HG02870 (cell line): Measurements from ENCODE around the gene CGREF1.
A peak's percentile ranks its signal among the peaks of the same experiment; 100 is the strongest.

Experiments
- ATAC-seq: cut with Tn5 transposase; IDR thresholded peaks from one replicate; pipeline ENCODE4 v1.9.1; 2021; ENCODE audit warnings: mild to moderate bottlenecking, moderate library complexity; ENCODE audit not compliant: unreplicated experiment

The CGREF1 gene

GRCh38 chr2:27118525-27119329 is at the start of gene CGREF1:
Gene CGREF1 (minus strand): TSS chr2:27119128. CDS start chr2:27104366, 14,762 bp downstream.
- ATAC-seq = no peak

DNA sequence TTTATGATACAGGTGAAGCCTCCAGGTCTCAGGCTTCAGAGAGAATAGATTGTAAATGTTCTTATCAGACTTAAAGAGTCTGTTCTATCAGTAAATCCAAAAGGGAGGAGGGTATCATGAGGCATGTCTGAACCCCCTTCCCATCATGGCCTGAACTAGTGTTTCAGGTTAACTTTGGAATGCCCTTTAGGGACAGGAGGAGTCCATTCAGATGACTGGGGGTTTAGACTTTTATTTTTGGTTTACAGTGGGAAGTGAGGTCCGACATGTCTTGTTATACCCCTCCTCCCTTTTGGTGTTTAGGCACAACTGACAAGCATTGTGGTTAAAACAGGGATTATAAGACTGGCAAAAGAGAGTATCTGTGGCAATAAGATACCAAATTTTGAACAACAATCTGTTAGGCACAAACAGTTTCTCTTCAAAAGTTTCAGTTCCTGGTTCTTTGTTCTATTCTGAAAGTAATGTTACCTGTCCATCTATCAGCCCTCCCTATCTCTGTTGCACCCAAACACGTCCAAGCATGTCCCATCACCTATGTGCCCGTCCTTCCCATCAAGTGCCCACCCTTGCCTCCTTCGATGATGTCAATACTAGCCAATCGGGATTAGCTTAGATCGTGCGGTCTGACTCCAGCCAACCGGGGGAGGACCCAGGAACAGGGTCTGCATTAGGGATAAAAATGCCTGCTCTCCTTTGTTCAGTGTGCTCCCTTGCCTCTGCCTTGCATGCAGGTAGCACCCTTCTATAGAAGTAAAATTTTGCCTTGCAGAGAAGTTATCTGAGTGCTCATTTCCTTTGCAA is 46.2 kb upstream of the CGREF1 start:
- peak; percentile 44 for ATAC-seq

GRCh38 chr2:27162151-27163121 is 43.5 kb upstream of the CGREF1 start:
- no peak for ATAC-seq

GRCh38 chr2:27160191-27160590 is 41.3 kb upstream of the CGREF1 start:
- no peak for ATAC-seq

DNA sequence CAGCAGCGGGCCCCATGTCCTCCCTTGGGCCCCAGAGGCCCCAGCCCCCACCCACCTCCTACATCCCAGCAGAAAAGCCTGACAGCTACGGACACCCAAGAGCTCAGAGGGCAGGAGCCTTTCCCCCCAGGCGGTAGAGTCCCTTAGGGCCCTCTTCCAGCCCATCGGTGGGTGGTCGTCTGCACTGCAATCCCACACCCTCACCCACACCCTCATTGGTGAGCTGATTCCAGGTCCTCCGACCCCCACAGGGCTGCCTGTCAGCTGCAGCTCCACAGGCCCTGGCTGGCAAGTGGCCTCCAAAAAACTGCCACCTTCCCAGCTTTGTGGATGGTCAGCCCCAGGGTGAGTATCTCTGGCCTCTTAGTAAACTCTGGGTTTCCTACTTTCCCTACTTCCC is 40.3 kb upstream of the CGREF1 start:
- ATAC-seq = no peak

GRCh38 chr2:27158468-27158867 is 39.5 kb upstream of the CGREF1 start:
- no peak for ATAC-seq

GRCh38 chr2:27155069-27155520 is 36.2 kb upstream of the CGREF1 start:
- ATAC-seq = no peak

DNA sequence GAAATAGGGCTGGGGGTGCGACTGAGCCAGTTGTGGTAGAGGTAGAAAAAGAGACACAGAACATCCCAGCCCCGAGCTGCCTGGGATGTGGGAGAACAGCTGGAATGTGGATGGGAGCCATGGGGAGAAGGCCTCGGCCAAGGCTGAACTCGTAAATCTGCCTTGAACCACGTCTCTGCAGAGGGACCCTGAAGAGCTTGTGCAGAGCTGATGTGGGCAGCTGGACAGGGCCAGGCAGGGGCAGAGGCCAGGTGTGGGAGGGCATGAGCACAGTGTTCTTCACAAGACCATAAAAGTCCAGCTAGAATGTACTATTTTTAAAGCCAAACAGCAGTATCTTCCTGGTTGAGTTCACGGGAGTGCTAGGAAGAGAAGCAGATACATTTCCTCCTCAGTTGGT is 35.6 kb upstream of the CGREF1 start:
- ATAC-seq = no peak

DNA sequence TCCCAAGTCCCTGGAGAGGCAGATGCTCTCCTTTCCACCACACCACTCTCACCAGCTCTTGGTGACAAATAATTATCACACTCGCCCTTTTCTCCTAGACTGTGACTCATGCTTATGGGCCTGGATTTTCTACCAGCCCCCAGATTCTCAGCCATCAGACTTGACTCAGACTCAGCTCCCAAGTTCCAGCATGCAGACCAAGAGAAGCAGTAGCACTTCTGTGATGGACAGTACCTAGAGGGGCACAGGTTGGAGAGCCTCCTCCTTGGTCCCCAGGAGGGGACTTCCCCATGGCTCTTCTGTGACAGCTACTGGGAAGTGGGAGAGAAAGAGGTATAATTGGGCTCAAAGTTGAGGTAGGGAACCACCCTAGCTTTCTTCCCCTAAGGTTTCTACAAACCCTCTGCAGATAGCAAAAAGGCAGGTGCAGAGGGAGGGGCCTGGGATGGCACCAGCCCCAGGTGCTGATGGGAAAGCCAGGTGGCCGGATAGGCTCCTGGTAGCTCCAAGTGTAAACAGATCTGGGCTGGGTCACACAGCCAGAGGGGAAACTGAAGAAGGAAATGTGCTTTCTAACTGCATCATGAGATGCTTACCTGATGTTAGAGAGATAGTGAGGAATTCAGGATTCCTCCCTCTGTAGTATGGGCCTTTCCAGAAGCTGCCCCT is 34.0 kb upstream of the CGREF1 start:
- no peak for ATAC-seq

DNA sequence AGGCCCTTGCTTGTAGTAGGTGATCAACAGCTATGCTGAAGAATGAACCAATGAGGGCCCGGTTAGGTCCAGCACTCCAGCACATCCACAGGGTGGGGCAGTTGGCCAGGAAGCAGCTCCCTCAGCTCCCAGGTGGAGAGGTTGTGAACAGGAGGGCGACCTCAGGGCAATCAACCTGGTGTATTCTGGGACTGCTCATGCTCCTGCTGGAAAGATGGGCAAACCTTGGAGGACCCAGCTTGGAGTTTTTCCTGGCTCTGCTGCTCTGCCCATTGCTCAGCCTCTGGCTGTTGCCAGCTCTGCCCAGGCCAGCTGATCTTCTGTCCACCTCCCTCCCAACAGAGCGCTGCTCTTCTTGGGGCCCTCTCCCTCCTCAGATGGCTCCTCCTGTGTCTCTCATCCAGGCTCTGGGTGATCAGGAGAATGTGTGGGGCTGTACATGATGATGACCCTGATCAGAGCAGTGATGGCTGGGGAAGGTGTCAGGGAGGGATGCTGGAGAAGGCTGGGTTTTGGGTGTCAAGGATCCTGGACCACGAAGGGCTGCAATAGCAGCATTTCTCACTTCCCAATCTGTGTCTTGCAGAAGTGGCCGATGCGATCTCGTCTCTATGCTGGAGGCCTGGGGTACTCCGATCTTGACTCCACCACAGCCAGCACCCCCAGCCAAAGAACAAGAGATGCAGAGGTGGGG is 33.3 kb upstream of the CGREF1 start:
- no peak for ATAC-seq

GRCh38 chr2:27150639-27151230 is 31.8 kb upstream of the CGREF1 start:
- no peak for ATAC-seq

DNA sequence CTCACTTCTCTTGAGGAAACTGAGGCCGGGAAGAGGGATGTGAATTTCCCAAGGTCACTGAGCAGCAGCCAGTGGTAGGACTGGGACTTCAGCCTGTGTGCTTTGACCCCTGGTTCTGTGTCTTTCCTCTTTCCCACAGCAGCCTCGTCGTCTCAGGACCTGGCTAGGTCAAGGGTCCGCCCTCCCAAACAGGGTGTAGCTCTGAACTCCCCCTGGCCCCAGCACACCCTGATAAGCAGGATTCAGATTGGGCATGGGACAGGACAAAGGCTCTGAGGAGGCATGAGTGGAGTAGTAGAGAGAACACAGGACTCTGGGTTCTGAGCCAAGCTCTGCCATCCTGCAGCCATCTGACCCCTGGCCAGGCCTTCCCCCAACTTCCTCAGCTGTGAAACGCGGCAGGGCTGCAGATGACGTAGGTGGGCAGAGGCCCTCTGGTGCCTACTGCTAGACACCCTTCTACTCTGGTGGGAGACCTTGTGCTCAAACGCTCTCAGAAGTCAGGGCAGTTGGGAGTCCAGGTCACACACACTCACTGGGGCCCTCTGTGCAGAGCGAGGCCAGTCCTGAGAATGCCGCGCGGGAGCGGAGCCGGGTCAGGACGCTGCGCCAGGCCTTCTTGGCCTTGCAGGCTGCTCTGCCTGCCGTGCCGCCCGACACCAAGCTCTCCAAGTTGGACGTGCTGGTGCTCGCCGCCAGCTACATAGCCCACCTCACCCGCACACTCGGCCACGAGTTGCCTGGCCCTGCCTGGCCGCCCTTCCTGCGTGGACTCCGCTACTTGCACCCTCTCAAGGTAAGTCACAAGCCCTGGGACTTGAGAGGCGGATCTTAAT is 30.9 kb upstream of the CGREF1 start:
- no peak for ATAC-seq

DNA sequence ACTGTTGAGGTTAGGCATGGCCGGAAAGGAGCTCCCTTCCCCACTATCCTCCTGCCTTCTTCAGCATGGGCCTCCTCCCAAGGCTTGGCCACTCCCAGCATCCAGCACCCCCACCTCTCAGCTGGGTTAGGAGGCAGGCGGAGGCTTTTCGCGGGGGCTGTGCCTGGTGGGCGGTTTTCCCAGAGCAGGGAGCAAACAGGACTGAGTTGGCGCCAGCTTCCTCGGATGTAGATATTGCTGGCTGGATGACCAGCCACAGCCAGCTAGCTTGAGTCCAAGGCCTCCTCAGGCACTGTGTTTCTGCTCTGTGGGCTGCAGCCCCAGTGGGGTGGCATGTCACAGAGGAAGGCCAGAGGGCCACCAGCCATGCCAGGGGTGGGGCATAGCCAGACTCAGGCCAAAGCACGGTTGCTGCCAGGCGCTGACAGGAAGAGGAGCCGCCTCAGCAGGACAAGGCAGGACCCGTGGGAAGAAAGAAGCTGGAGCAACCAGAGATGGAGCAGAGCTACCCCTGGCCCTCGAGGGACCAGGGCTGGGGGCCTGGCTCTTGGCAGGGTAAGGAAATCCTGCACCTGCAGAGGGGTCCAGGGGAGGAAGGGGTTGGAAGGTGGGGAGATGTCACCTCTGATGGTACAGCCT is 30.0 kb upstream of the CGREF1 start, which contains the start of gene TCF23:
Gene TCF23, plus strand, starts transcription at position 204 of the 639 bp plus-strand sequence. Its CDS starts 130 bp downstream, at position 334.
- ATAC-seq = no peak

GRCh38 chr2:27147935-27148334 is 29.0 kb upstream of the CGREF1 start:
- no peak for ATAC-seq

DNA sequence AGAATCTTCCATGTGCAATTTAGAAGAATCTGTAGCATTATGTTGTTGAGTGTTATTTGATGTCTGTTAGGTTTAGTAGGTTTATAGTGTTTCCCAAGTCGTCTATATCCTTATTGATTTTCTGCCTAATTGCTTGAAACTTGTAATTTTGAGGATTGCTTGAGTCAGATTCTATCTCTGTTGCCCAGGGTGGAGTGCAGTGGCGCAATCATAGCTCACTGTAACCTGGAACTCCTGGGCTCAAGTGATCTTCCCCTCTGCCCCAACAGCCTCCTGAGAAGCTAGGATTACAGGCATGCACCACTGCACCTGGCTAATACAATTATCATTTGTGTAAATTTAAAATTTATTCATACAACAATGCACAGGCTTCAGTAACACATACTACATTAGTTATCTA is 26.8 kb upstream of the CGREF1 start:
- no peak for ATAC-seq

GRCh38 chr2:27143285-27143684 is 24.4 kb upstream of the CGREF1 start:
- no peak for ATAC-seq

GRCh38 chr2:27139310-27139709 is 20.4 kb upstream of the CGREF1 start, which contains the start of gene PRR30:
Gene PRR30 (minus strand): TSS chr2:27139410. CDS start chr2:27138329, 1,081 bp downstream.
- no peak for ATAC-seq

- ATAC-seq = no peak
These were observed 19.2 kb upstream of the CGREF1 start for GRCh38 chr2:27138111-27138510.
